GM12878 (cell line): ENCODE results near the gene NXPE4. TPM values are rescaled to one million over a fixed set of nuclear protein-coding genes. Genes with fewer than 3 reads are reported as not detected.

Source experiments
- BCL11A ChIP-seq: IDR thresholded peaks from 2 replicates; pipeline ENCODE4 v1.6.1; 2011; ENCODE audit warnings: low read depth, low read length
- BRCA1 ChIP-seq: IDR thresholded peaks from 2 replicates; pipeline ENCODE4 v1.6.1; 2011; ENCODE audit warnings: low read depth, low read length, improper control_type of control experiment
- CREM ChIP-seq: IDR thresholded peaks from 2 replicates; pipeline ENCODE4 v1.6.1; 2014; ENCODE audit warnings: antibody characterized with exemption, low read depth
- E2F4 ChIP-seq: IDR thresholded peaks from 2 replicates; pipeline ENCODE4 v1.6.1; 2012; ENCODE audit warnings: low read depth, low read length, improper control_type of control experiment
- EP300 ChIP-seq, 2 experiments: fragments of 150-350 bp in 1 of 2; IDR thresholded peaks; 2 replicates each; pipeline ENCODE4 v1.6.1; 2011 to 2012; ENCODE audit warnings: low read depth in 2 of 2, low read length in 2 of 2, borderline replicate concordance in 1 of 2, improper control_type of control experiment in 1 of 2, inconsistent platforms in 1 of 2; ENCODE audit not compliant: control insufficient read depth in 1 of 2
- HDGF ChIP-seq: fragments of 450-650 bp; IDR thresholded peaks from 2 replicates; pipeline ENCODE4 v1.6.1; 2016; ENCODE audit warnings: antibody characterized with exemption
- IRF5 ChIP-seq: fragments of 450-650 bp; IDR thresholded peaks from 2 replicates; pipeline ENCODE4 v1.6.1; 2017; ENCODE audit warnings: borderline replicate concordance
- KDM1A ChIP-seq: fragments of 200-600 bp; sonication (generic); IDR thresholded peaks from 2 replicates; pipeline ENCODE4 v1.6.1; 2016; ENCODE audit warnings: borderline replicate concordance
- NKRF ChIP-seq: fragments of 450-650 bp; conservative IDR thresholded peaks from 2 replicates; pipeline ENCODE4 v1.6.1; 2017; ENCODE audit warnings: mild to moderate bottlenecking, moderate library complexity
- NR2C1 ChIP-seq: fragments of 450-650 bp; IDR thresholded peaks from 2 replicates; pipeline ENCODE4 v1.6.1; 2017; ENCODE audit warnings: antibody characterized with exemption, mild to moderate bottlenecking, moderate library complexity
- PAX5 ChIP-seq: IDR thresholded peaks from 2 replicates; pipeline ENCODE4 v1.6.1; 2011; ENCODE audit warnings: low read depth, low read length, borderline replicate concordance
- RBBP5 ChIP-seq: fragments of 200-600 bp; sonication (generic); conservative IDR thresholded peaks from 2 replicates; pipeline ENCODE4 v1.6.1; 2016
- RELB ChIP-seq: fragments of 450-650 bp; IDR thresholded peaks from 2 replicates; pipeline ENCODE4 v1.6.1; 2017; ENCODE audit warnings: low read depth, mild to moderate bottlenecking, moderate library complexity
- RFX5 ChIP-seq: IDR thresholded peaks from 2 replicates; pipeline ENCODE4 v1.6.1; 2011; ENCODE audit warnings: low read depth, low read length, improper control_type of control experiment
- SP1 ChIP-seq: IDR thresholded peaks from one replicate; pipeline ENCODE4 v1.6.1; 2011; ENCODE audit warnings: low read depth, low read length
- SREBF1 ChIP-seq: IDR thresholded peaks from 2 replicates; pipeline ENCODE4 v1.6.1; 2012; ENCODE audit warnings: mild to moderate bottlenecking, low read length
- SUPT20H ChIP-seq: IDR thresholded peaks from 2 replicates; pipeline ENCODE4 v1.6.1; 2011; ENCODE audit warnings: low read depth, mild to moderate bottlenecking, low read length, moderate library complexity, borderline replicate concordance; ENCODE audit not compliant: control insufficient read depth
- TCF7 ChIP-seq: IDR thresholded peaks from 2 replicates; pipeline ENCODE4 v1.6.1; 2014; ENCODE audit warnings: antibody characterized with exemption, borderline replicate concordance
- ZBTB4 ChIP-seq: fragments of 450-650 bp; formaldehyde crosslinking; IDR thresholded peaks from 2 replicates; pipeline ENCODE4 v1.4.0; 2022; ENCODE audit warnings: mild to moderate bottlenecking, moderate library complexity
- ZNF217 ChIP-seq: fragments of 450-650 bp; IDR thresholded peaks from 2 replicates; pipeline ENCODE4 v1.6.1; 2017; ENCODE audit warnings: antibody characterized with exemption, mild to moderate bottlenecking
- ZNF24 ChIP-seq: fragments of 450-650 bp; IDR thresholded peaks from 2 replicates; pipeline ENCODE4 v1.6.1; 2017; ENCODE audit warnings: antibody characterized with exemption, mild to moderate bottlenecking
- polyA plus RNA-seq, 11 experiments: library from polyadenylated mRNA; depleted of rRNA in 4 of 11; unstranded in 6 of 11; stranded (reverse) in 5 of 11; fragments of >200 nt; fragmentation: Nextera tagmentation in 4 of 11; fragmentation: Illumina TruSeq in 1 of 11; extraction: Ambion mirVana in 4 of 11; extraction: Trizol in 1 of 11; gene quantifications; 1 replicate in 1 of 11; 2 replicates in 10 of 11; pipeline versions ENCODE4 v1.2.1 to v1.2.3, GENCODE V29; 2011 to 2016; ENCODE audit warnings: inconsistent platforms in 2 of 11, missing spikeins in 2 of 11, low read depth in 1 of 11
- total RNA-seq, 4 experiments: library from RNA; depleted of rRNA in 3 of 4; stranded (reverse); fragments of >200 nt in 3 of 4; fragmentation: Illumina TruSeq in 1 of 4; extraction: Trizol in 1 of 4; gene quantifications; 2 replicates each; pipeline versions ENCODE4 v1.2.1 to v1.2.3, GENCODE V29; 2013 to 2021

NXPE4 gene
- total and polyA plus RNA-seq, 10 of the 15 experiments (the other 5 are each of a cell fraction or from before 2014, with no cell fraction given): not detected

- TF ChIP-seq PAX5 (peak; percentile 49; the same call in 1 of the 2 replicates), HDGF (no peak), SREBF1 (peak; percentile 89), IRF5 (no peak), BRCA1 (no peak), E2F4 (no peak), RELB (no peak; the same call in 1 of the 2 replicates), TCF7 (no peak), SUPT20H (no peak), RFX5 (no peak), RBBP5 (no peak), KDM1A (no peak), BCL11A (no peak), EP300 (IDR thresholded peaks at IDR 0.05; ENCODE audit: borderline replicate concordance in 1 of 2, control insufficient read depth in 1 of 2, low read depth in 2 of 2, low read length in 2 of 2) (no peak), NKRF (no peak), ZNF217 (peak; percentile 95), CREM (no peak), ZBTB4 (peak; percentile 72; the same call in 1 of the 2 replicates), NR2C1 (no peak), SP1 (no peak), ZNF24 (peak; percentile 99)
These were observed 29.0 kb upstream of the NXPE4 start (continued) for GRCh38 chr11:114624455-114625207.
